GM18498 (cell line): Measurements from ENCODE around the gene SH3BP1.
A peak's percentile ranks its signal among the peaks of the same experiment; 100 is the strongest.
"Not testable (repeated sequence)": the region's sequence is repeated elsewhere in the genome, so short reads cannot be mapped to it uniquely, and the experiment has no call there.

Experiments
- ATAC-seq: cut with Tn5 transposase; IDR thresholded peaks from one replicate; pipeline ENCODE4 v1.9.1; 2021; ENCODE audit warnings: mild to moderate bottlenecking, moderate library complexity; ENCODE audit not compliant: unreplicated experiment

SH3BP1 gene

GRCh38 chr22:37656583-37656982 lies 17.1 kb downstream of the SH3BP1 start:
- not testable (repeated sequence) for ATAC-seq

- ATAC-seq: no peak
Observed at GRCh38 chr22:37657590-37658132, 18.2 kb downstream of the SH3BP1 start.

GRCh38 chr22:37658133-37659065 lies 18.9 kb downstream of the SH3BP1 start, which contains the start of gene PDXP:
Gene PDXP (plus strand): TSS chr22:37658723. CDS start chr22:37658783, 60 bp downstream.
- ATAC-seq: peak; percentile 82

- ATAC-seq: peak; percentile 18
Observed at GRCh38 chr22:37659066-37659896, 19.8 kb downstream of the SH3BP1 start.

GRCh38 chr22:37659897-37660708 lies 20.6 kb downstream of the SH3BP1 start:
- no peak for ATAC-seq

- ATAC-seq: no peak
Observed at GRCh38 chr22:37660709-37661045, 21.2 kb downstream of the SH3BP1 start.

- no peak for ATAC-seq
Observed at GRCh38 chr22:37661160-37661924, 21.9 kb downstream of the SH3BP1 start.

GRCh38 chr22:37662039-37662438 lies 22.6 kb downstream of the SH3BP1 start:
- ATAC-seq: no peak

GRCh38 chr22:37663521-37664140 lies 24.2 kb downstream of the SH3BP1 start:
- ATAC-seq: no peak

- ATAC-seq: no peak
Observed at GRCh38 chr22:37664249-37665101, 25.0 kb downstream of the SH3BP1 start.

GRCh38 chr22:37665487-37665886 lies 26.0 kb downstream of the SH3BP1 start:
- ATAC-seq: no peak

- ATAC-seq: no peak
Observed at GRCh38 chr22:37669586-37669985, 30.1 kb downstream of the SH3BP1 start.

GRCh38 chr22:37672206-37672919 lies 32.9 kb downstream of the SH3BP1 start:
- ATAC-seq: no peak

GRCh38 chr22:37672920-37673455 lies 33.5 kb downstream of the SH3BP1 start:
- ATAC-seq: no peak

- no peak for ATAC-seq
Observed at GRCh38 chr22:37674248-37674647, 34.8 kb downstream of the SH3BP1 start.

GRCh38 chr22:37674951-37675929 lies 35.8 kb downstream of the SH3BP1 start, which contains the start of gene LGALS1:
Gene LGALS1 (plus strand): TSS chr22:37675636. CDS start chr22:37675703, 67 bp downstream.
- peak; percentile 45 for ATAC-seq
